NCI-H187 (cell line): ENCODE data around the gene NOLC1.
A peak's percentile ranks its signal among the peaks of the same experiment; 100 is the strongest.

ENCODE experiments used
- DNase-seq, 2 experiments: peaks; one replicate each; lab custom pipeline; 2025; lab: John Stamatoyannopoulos, UW

The NOLC1 gene

GRCh38 chr10:102121739-102122372, 30.3 kb upstream of the NOLC1 start:
- DNase-seq: no peak

GRCh38 chr10:102122450-102122849, 29.7 kb upstream of the NOLC1 start:
- no peak for DNase-seq

GRCh38 chr10:102123223-102123622, 29.0 kb upstream of the NOLC1 start:
- no peak for DNase-seq

GRCh38 chr10:102131286-102132170, 20.7 kb upstream of the NOLC1 start:
- DNase-seq: no peak

- no peak for DNase-seq
Observed at GRCh38 chr10:102132193-102132562, 20.0 kb upstream of the NOLC1 start.

- peak; percentile 88 to 96 for DNase-seq
Observed at GRCh38 chr10:102132563-102133372, 19.4 kb upstream of the NOLC1 start, which contains the start of gene PPRC1. TSS of gene PPRC1 (plus strand) at chr10:102133040. CDS start at chr10:102133069, 29 bp downstream.

- peak in 1 of 2 experiments; percentile 40 for DNase-seq
Observed at GRCh38 chr10:102133373-102134195, 18.6 kb upstream of the NOLC1 start.

GRCh38 chr10:102134416-102134815, 17.8 kb upstream of the NOLC1 start:
- DNase-seq: no peak

GRCh38 chr10:102135956-102136526, 16.1 kb upstream of the NOLC1 start:
- DNase-seq: peak; percentile 13 to 17

GRCh38 chr10:102139281-102140110, 12.7 kb upstream of the NOLC1 start:
- DNase-seq: no peak

- no peak for DNase-seq
Observed at GRCh38 chr10:102140218-102140617, 12.0 kb upstream of the NOLC1 start.

GRCh38 chr10:102140913-102141540, 11.2 kb upstream of the NOLC1 start:
- DNase-seq: no peak

GRCh38 chr10:102141583-102142107, 10.5 kb upstream of the NOLC1 start:
- no peak for DNase-seq

GRCh38 chr10:102146971-102147428, 5.2 kb upstream of the NOLC1 start:
- DNase-seq: no peak

GRCh38 chr10:102147561-102147960, 4.6 kb upstream of the NOLC1 start:
- no peak for DNase-seq

- no peak for DNase-seq
Observed at GRCh38 chr10:102148275-102148674, 3.9 kb upstream of the NOLC1 start.

GRCh38 chr10:102150970-102151773, 1.0 kb upstream of the NOLC1 start:
- no peak for DNase-seq

GRCh38 chr10:102152545-102152890, 329 bp downstream of the NOLC1 start:
- DNase-seq: no peak
